IMR-90 (cell line): Measurements from ENCODE around the gene TMEM271.

Source experiments
- BHLHE40 ChIP-seq: fragments of 150-350 bp; IDR thresholded peaks from 2 replicates; pipeline ENCODE4 v1.6.1; 2016; ENCODE audit warnings: mild to moderate bottlenecking, low read depth, low read length
- CEBPB ChIP-seq: IDR thresholded peaks from 2 replicates; pipeline ENCODE4 v1.6.1; 2012; ENCODE audit warnings: low read depth, low read length, improper control_type of control experiment
- FOS ChIP-seq: fragments of 150-350 bp; IDR thresholded peaks from 2 replicates; pipeline ENCODE4 v1.6.1; 2016; ENCODE audit warnings: low read depth, low read length
- MAFK ChIP-seq: IDR thresholded peaks from 2 replicates; pipeline ENCODE4 v1.6.1; 2012; ENCODE audit warnings: low read depth, low read length, improper control_type of control experiment
- MAZ ChIP-seq: IDR thresholded peaks from 2 replicates; pipeline ENCODE4 v1.6.1; 2012; ENCODE audit warnings: low read depth, mild to moderate bottlenecking, low read length, improper control_type of control experiment, moderate library complexity, borderline replicate concordance
- NFE2L2 ChIP-seq: fragments of 150-350 bp; IDR thresholded peaks from 2 replicates; pipeline ENCODE4 v1.6.1; 2016; ENCODE audit warnings: low read depth, mild to moderate bottlenecking, low read length
- POLR2A ChIP-seq: IDR thresholded peaks from 2 replicates; pipeline ENCODE4 v1.6.1; 2012; ENCODE audit warnings: mild to moderate bottlenecking, low read depth, low read length
- RAD21 ChIP-seq: IDR thresholded peaks from 2 replicates; pipeline ENCODE4 v1.6.1; 2012; ENCODE audit warnings: low read length, improper control_type of control experiment
- RCOR1 ChIP-seq: IDR thresholded peaks from 2 replicates; pipeline ENCODE4 v1.6.1; 2012; ENCODE audit warnings: mild to moderate bottlenecking, low read length, improper control_type of control experiment; ENCODE audit not compliant: insufficient replicate concordance
- USF2 ChIP-seq: fragments of 150-350 bp; IDR thresholded peaks from 2 replicates; pipeline ENCODE4 v1.6.1; 2017; ENCODE audit warnings: mild to moderate bottlenecking, antibody characterized with exemption, low read length, low read depth
- TF ChIP-seq, protein P1 (sequence below): conservative IDR thresholded peaks from 2 replicates; pipeline ENCODE4 v1.5.1; 2012; ENCODE audit warnings: mild to moderate bottlenecking, low read depth, low read length, improper control_type of control experiment
- TF ChIP-seq, protein P2 (sequence below): fragments of 150-350 bp; IDR thresholded peaks from 2 replicates; pipeline ENCODE4 v1.6.1; 2016; ENCODE audit warnings: low read depth, mild to moderate bottlenecking, low read length, moderate library complexity, borderline replicate concordance

DNA sequence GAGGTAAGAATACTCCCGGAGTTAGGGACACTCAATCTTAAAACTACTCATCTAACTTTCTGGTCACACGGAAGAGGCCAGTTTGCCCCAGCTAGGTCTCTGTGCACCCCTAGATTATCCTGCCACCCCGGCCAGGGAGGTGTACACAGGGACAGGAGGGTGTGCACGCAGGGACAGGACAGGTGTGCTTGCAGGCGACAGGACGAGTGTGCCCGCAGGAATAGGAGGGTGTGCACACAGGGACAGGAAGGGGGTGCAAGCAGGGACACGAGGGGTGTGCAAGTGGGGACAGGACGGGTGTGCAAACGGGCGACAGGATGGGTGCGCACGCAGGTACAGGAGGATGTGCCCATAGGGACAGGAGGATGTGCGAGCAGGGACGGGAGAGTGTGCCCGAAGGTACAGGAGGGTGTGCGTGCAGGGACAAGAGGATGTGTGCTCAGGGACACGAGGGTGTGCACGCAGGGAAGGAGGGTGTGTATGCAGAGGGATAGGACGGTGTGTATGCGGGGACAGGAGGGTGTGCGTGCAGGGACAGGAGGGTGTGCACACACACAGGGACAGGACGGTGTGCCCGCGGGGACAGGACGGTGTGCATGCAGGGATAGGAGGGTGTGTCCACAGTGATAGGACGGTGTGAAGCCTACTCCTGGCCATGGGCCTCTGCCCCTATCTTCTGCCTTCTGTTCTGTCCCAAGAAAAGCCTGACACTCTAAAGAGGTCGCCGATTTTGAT lies 4.1 kb downstream of the TMEM271 start:
- TF ChIP-seq RAD21 (no peak), NFE2L2 (no peak), MAFK (no peak), MAZ (no peak), POLR2A (no peak), CEBPB (no peak), RCOR1 (no peak), USF2 (no peak), FOS (no peak), BHLHE40 (no peak)
- TF ChIP-seq, protein P1, sequence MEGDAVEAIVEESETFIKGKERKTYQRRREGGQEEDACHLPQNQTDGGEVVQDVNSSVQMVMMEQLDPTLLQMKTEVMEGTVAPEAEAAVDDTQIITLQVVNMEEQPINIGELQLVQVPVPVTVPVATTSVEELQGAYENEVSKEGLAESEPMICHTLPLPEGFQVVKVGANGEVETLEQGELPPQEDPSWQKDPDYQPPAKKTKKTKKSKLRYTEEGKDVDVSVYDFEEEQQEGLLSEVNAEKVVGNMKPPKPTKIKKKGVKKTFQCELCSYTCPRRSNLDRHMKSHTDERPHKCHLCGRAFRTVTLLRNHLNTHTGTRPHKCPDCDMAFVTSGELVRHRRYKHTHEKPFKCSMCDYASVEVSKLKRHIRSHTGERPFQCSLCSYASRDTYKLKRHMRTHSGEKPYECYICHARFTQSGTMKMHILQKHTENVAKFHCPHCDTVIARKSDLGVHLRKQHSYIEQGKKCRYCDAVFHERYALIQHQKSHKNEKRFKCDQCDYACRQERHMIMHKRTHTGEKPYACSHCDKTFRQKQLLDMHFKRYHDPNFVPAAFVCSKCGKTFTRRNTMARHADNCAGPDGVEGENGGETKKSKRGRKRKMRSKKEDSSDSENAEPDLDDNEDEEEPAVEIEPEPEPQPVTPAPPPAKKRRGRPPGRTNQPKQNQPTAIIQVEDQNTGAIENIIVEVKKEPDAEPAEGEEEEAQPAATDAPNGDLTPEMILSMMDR, result no peak
- TF ChIP-seq, protein P2, sequence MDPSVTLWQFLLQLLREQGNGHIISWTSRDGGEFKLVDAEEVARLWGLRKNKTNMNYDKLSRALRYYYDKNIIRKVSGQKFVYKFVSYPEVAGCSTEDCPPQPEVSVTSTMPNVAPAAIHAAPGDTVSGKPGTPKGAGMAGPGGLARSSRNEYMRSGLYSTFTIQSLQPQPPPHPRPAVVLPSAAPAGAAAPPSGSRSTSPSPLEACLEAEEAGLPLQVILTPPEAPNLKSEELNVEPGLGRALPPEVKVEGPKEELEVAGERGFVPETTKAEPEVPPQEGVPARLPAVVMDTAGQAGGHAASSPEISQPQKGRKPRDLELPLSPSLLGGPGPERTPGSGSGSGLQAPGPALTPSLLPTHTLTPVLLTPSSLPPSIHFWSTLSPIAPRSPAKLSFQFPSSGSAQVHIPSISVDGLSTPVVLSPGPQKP, result no peak
